GM19397 (cell line): Measurements from ENCODE around the gene ANKRD61.
"Not testable (repeated sequence)": the region's sequence is repeated elsewhere in the genome, so short reads cannot be mapped to it uniquely, and the experiment has no call there.

Experiments
- ATAC-seq: cut with Tn5 transposase; IDR thresholded peaks from one replicate; pipeline ENCODE4 v1.9.1; 2021; ENCODE audit warnings: mild to moderate bottlenecking, moderate library complexity; ENCODE audit not compliant: unreplicated experiment

Gene ANKRD61

GRCh38 chr7:6028563-6028962, 2.6 kb upstream of the ANKRD61 start:
- ATAC-seq, result no peak

DNA sequence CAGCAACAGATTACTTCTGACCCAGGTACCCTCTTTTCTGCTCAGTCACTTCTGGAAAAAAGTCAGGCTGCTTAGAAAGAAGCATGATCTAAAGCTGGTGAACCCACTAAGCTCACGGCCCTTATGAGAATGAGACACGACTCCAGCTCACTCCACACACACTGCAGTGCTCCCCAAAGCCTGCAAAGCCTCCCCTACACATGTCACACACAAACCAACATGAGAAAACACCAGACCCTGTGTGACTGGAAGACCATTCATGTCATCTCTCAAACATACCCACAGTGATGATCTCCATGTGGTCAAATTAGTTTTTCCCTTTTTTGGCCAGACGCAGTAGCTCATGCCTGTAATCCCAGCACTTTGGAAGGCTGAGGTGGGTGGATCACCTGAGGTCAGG, 391 bp downstream of the ANKRD61 start:
- no peak for ATAC-seq

GRCh38 chr7:6032167-6032566, 991 bp downstream of the ANKRD61 start:
- no peak for ATAC-seq

GRCh38 chr7:6032641-6033040, 1.5 kb downstream of the ANKRD61 start:
- no peak for ATAC-seq

GRCh38 chr7:6035165-6035564, 4.0 kb downstream of the ANKRD61 start:
- no peak for ATAC-seq

DNA sequence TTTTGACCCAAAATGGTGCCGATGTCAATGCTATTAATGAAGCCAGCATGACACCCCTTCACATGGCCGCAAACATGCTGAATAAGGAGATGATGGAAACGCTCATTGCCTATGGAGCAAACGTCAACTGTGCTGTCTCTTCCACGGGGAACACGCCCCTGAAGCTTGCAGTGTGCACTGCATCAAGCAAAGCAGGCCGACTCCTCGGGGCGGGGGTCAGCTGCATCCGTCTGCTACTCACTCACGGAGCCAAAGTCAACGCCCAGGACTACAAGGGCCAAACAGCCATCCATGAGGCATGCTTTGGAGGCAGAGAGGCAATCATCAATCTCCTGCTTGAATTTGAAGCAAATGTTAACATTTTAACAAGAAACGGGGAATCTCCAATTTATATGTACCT, 4.5 kb downstream of the ANKRD61 start:
- no peak for ATAC-seq

- no peak for ATAC-seq
Measured at GRCh38 chr7:6049780-6050179, 18.6 kb downstream of the ANKRD61 start.

DNA sequence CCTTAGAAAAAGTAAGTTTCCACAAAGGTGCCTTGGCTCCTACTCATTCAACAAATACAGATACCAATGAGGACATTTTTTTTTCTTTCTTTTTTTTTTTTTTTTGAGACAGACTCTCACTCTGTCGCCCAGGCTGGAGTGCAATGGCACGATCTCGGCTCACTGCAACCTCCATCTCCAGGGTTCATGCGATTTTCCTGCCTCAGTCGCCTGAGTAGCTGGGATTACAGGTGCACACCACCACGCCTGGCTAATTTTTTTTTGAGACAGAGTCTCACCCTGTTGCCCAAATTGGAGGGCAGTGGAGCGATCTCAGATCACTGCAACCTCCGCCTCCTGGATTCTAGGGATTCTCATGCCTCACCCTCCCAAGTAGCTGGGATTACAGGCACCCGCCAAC, 20.0 kb downstream of the ANKRD61 start:
- not testable (repeated sequence) for ATAC-seq

DNA sequence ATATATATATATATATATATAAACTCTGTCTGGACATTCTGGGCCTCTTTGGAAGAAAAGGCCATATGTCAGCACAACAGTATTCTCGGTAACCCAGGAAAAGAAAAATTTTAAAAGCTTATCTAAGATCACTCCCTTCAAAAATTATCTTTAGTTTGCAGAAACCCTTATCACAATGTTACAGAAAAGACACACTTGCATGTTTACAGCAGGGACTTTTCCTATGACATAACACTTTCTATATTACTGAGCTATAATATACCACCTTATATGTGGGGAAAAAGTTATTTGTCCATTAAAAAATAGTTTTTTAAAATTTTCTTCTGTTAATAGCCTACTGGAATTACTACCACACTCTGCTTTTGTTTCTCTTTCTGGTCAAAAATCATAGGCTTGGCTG, 25.4 kb downstream of the ANKRD61 start:
- no peak for ATAC-seq

DNA sequence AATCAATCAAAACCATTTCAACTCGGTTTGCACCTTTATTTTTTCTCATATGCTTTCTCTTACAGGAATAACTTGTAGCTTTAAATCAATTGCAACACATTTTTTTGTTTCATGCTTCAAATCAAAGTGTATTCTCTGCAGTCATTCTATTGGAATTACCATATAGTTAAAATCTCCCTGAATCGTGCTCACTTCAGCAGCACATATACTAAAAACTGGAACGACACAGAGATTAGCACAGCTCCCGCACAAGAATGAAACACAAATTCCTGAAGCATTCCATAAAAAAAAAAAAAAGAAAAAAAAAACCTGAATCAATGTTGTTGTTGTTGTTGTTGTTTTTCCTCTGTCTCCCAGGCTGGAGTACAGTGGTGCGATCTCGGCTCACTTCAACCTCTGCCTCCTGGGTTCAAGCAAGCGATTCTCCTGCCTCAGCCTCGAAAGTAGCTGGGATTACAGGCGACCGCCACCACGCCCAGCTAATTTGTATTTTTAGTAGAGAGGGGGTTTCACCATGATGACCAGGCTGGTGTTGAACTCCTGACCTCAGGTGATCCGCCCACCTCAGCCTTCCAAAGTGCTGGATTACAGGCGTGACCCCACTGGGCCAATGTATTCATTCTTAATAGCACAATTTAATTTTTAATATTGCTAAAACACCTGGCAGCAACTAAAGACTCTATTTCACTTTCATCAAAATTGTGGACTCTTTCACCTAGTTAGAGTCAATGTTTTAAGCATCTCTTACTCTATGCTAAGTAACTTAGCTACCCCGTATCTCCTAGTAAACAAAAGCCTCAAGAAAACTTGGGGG, 26.3 kb downstream of the ANKRD61 start:
- no peak for ATAC-seq

DNA sequence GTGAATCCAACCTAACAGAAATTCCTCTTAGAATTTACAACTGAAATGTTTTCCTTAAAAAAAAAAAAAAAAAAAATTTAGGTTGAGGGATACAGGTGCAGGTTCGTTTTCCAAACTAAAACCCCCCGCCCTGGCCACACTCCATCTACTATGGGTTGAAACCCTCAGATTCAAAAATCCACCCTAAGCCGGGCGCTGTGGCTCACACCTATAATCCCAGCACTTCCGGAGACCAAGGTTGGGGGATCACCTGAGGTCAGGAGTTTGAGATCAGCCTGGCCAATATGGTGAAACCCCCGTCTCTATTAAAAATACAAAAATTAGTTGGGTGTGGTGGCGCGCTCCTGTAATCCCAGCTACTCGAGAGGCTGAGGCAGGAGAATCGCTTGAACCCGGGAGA, 28.8 kb downstream of the ANKRD61 start:
- not testable (repeated sequence) for ATAC-seq

- no peak for ATAC-seq
Measured at GRCh38 chr7:6071406-6071805, 40.2 kb downstream of the ANKRD61 start.

- no peak for ATAC-seq
Measured at GRCh38 chr7:6074612-6075380, 43.6 kb downstream of the ANKRD61 start.

- ATAC-seq, result no peak
Measured at GRCh38 chr7:6078548-6078947, 47.4 kb downstream of the ANKRD61 start.

DNA sequence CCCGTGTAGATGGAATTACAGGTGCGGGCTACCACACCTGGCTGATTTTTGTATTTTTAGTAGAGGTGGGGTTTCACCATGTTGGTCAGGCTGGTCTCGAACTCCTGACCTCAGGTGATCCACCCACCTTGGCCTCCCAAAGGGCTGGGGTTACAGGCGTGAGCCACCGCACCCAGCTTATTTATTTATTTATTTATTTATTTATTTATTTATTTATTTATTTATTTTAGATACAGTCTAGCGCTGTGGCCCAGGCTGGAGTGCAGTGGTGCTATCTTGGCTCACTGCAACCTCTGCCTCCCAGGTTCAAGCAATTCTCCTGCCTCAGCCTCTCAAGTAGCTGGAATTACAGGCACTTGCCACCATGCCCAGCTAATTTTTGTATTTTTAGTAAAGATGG, 51.9 kb downstream of the ANKRD61 start:
- ATAC-seq, result not testable (repeated sequence)
